Naive thymus-derived CD4-positive, alpha-beta T cell (primary cell): ENCODE results near the gene TAPBPL. TPM values are rescaled to one million over a fixed set of nuclear protein-coding genes. Genes with fewer than 3 reads are reported as not detected.
"Not testable (repeated sequence)": the region's sequence is repeated elsewhere in the genome, so short reads cannot be mapped to it uniquely, and the experiment has no call there.

Source experiments
- ATAC-seq: fragments of 150-1000 bp; cut with Tn5 transposase; 2 replicates; pipeline ENCODE4 v1.10.0; 2021; ENCODE audit warnings: mild to moderate bottlenecking, moderate library complexity
- CTCF ChIA-PET: fragments of 350-600 bp; sonication (Branson Sonifier 250); formaldehyde crosslinking; loops from one replicate; lab custom pipeline; 2021; ENCODE audit warnings: antibody characterized with exemption; lab: Charles Lee
- POLR2A ChIA-PET: fragments of 350-600 bp; sonication (Branson Sonifier 250); formaldehyde crosslinking; loops from one replicate; lab custom pipeline; 2021; ENCODE audit warnings: antibody characterized with exemption, inconsistent platforms; lab: Charles Lee
- DNase-seq, 9 donors: peaks; one replicate each; pipeline versions ENCODE4 v3.0.0 to v3.0.0-alpha.2; 2020 to 2022; ENCODE audit warnings: mixed read lengths in 1 of 9
- H3K27ac ChIP-seq: one replicate; pipeline ENCODE4 v1.7.0; 2013; ENCODE audit warnings: mild to moderate bottlenecking, low read depth, low read length, moderate library complexity
- H3K27me3 ChIP-seq, 2 donors: one replicate each; pipeline ENCODE4 v1.7.0; 2013; ENCODE audit warnings: low read length in 2 of 2, mild to moderate bottlenecking in 2 of 2, moderate library complexity in 2 of 2; ENCODE audit not compliant: control insufficient read depth in 2 of 2, insufficient read depth in 2 of 2
- H3K36me3 ChIP-seq, 3 experiments: 1 replicate in 2 of 3; 2 replicates in 1 of 3; pipeline ENCODE4 v1.7.0; 2013; ENCODE audit warnings: low read length in 3 of 3, mild to moderate bottlenecking in 3 of 3, moderate library complexity in 1 of 3; ENCODE audit not compliant: insufficient read depth in 3 of 3, control insufficient read depth in 2 of 3
- H3K4me1 ChIP-seq, 2 donors: one replicate each; pipeline ENCODE4 v1.7.0; 2013; ENCODE audit warnings: low read length in 2 of 2, mild to moderate bottlenecking in 2 of 2, moderate library complexity in 1 of 2; ENCODE audit not compliant: control insufficient read depth in 2 of 2, insufficient read depth in 2 of 2
- H3K4me3 ChIP-seq: 2 replicates; pipeline ENCODE4 v1.7.0; 2013; ENCODE audit warnings: mild to moderate bottlenecking, low read length
- H3K9me3 ChIP-seq, 3 experiments: 1 replicate in 2 of 3; 2 replicates in 1 of 3; pipeline ENCODE4 v1.7.0; 2013; ENCODE audit warnings: low read length in 3 of 3; ENCODE audit not compliant: control insufficient read depth in 2 of 3
- H3K27ac Mint-ChIP-seq, 9 donors: one replicate each; pipeline ENCODE4 v1.8.0; 2020 to 2022; ENCODE audit warnings: mixed read lengths in 9 of 9, mild to moderate bottlenecking in 8 of 9, moderate library complexity in 5 of 9, inconsistent platforms in 2 of 9
- H3K27me3 Mint-ChIP-seq, 5 donors: one replicate each; pipeline ENCODE4 v1.8.0; 2021 to 2022; ENCODE audit warnings: mixed read lengths in 5 of 5, mild to moderate bottlenecking in 1 of 5
- H3K36me3 Mint-ChIP-seq, 5 donors: one replicate each; pipeline ENCODE4 v1.8.0; 2020 to 2022; ENCODE audit warnings: mixed read lengths in 5 of 5, mild to moderate bottlenecking in 3 of 5, inconsistent platforms in 1 of 5
- H3K4me1 Mint-ChIP-seq, 7 donors: one replicate each; pipeline ENCODE4 v1.8.0; 2020 to 2022; ENCODE audit warnings: mixed read lengths in 7 of 7, mild to moderate bottlenecking in 3 of 7, inconsistent platforms in 1 of 7
- H3K4me3 Mint-ChIP-seq, 10 donors: one replicate each; pipeline ENCODE4 v1.8.0; 2020 to 2022; ENCODE audit warnings: mild to moderate bottlenecking in 10 of 10, mixed read lengths in 10 of 10, moderate library complexity in 6 of 10, inconsistent platforms in 2 of 10
- H3K9me3 Mint-ChIP-seq, 11 donors: one replicate each; pipeline ENCODE4 v1.8.0; 2020 to 2022; ENCODE audit warnings: mixed read lengths in 11 of 11, mild to moderate bottlenecking in 4 of 11, inconsistent platforms in 1 of 11, moderate library complexity in 1 of 11
- intact Hi-C, 2 donors: fragments of 100-400 bp; cut with micrococcal nuclease; formaldehyde crosslinking; loops; one replicate each; pipeline ENCODE4 v1.15.1; 2023
- polyA plus RNA-seq, 2 donors: library from polyadenylated mRNA; unstranded; fragments of 300-500 nt; fragmentation: Illumina TruSeq; gene quantifications; one replicate each; pipeline ENCODE4 v1.2.3, GENCODE V29; 2021
- total RNA-seq, 6 experiments: library from RNA in 5 of 6; stranded (reverse) in 5 of 6; gene quantifications; 1 replicate in 5 of 6; 2 replicates in 1 of 6; pipeline ENCODE4 v1.2.3 and lab custom pipeline; 2021 to 2026

The TAPBPL gene
- total and polyA plus RNA-seq, 7 experiments from 2014 or later, result 23.0 to 104 (median 52.9) TPM

- ATAC-seq (no peak), DNase-seq (no peak)
- no peaks in the 10 kb centered on the region for H3K27me3 Mint-ChIP-seq
- ChIA-PET POLR2A (interaction anchor here (0.7 to 2.5 kb wide), 10 partner anchors 13 to 127 kb away, joined by 3 to 16 read pairs (median 4); partner anchors contain the start of genes GAPDH, TAPBPL and VAMP1), CTCF (interaction anchor here (0.7 to 1.6 kb wide), 5 partner anchors 17 to 445 kb away, joined by 3 to 5 read pairs (median 4); no protein-coding TSS in a partner anchor)
- peaks cover 18 to 47% (median 37%) of the 10 kb centered on the region in 7 donors for H3K4me1 Mint-ChIP-seq
- H3K27ac Mint-ChIP-seq, result peak overlapping the region; percentile 86 to 97 (median 94)
- peak overlapping the region; percentile 56 for H3K27ac ChIP-seq
- no peaks in the 10 kb centered on the region for H3K27me3 ChIP-seq
- H3K36me3 Mint-ChIP-seq, result peaks cover 0 to 31% (median 8%) of the 10 kb centered on the region in 5 donors
- H3K9me3 Mint-ChIP-seq, result peaks cover 0 to 3% (median 0%) of the 10 kb centered on the region in 11 donors
- peaks cover 22 to 24% of the 10 kb centered on the region in 2 donors for H3K4me1 ChIP-seq
- H3K4me3 Mint-ChIP-seq, result peak overlapping the region; percentile 86 to 98 (median 96)
- H3K36me3 ChIP-seq, result peaks cover 4 to 19% (median 5%) of the 10 kb centered on the region in 3 experiments
- peak overlapping the region; percentile 98 for H3K4me3 ChIP-seq
- intact Hi-C loops, result loop anchor here (1.0 to 5.0 kb wide), 8 partner anchors 40 to 1533 kb away; partner anchors contain the start of genes GAPDH (in 1 of the 2), MLF2 (in 1 of the 2), PTPN6 (in 1 of the 2) and SPSB2 (in 1 of the 2)
- no peaks in the 10 kb centered on the region for H3K9me3 ChIP-seq
These were observed 42.5 kb downstream of the TAPBPL start for GRCh38 chr12:6494258-6494743.

GRCh38 chr12:6494968-6495367 is 43.1 kb downstream of the TAPBPL start:
- peaks cover 4 to 24% (median 5%) of the 10 kb centered on the region in 3 experiments for H3K36me3 ChIP-seq
- no peaks in the 10 kb centered on the region for H3K9me3 ChIP-seq
- Mint-ChIP-seq H3K27me3 (no peaks in the 10 kb centered on the region), H3K4me1 (peaks cover 18 to 47% (median 37%) of the 10 kb centered on the region in 7 donors), H3K27ac (peak overlapping the region; percentile 86 to 97 (median 94)), H3K36me3 (peaks cover 0 to 31% (median 8%) of the 10 kb centered on the region in 5 donors), H3K4me3 (peak overlapping the region; percentile 86 to 98 (median 96)), H3K9me3 (peaks cover 0 to 3% (median 0%) of the 10 kb centered on the region in 11 donors)
- ChIA-PET CTCF (interaction anchor here (0.7 to 1.6 kb wide), 5 partner anchors 16 to 444 kb away, joined by 3 to 5 read pairs (median 4); no protein-coding TSS in a partner anchor), POLR2A (interaction anchor here (0.6 to 2.5 kb wide), 11 partner anchors 13 to 128 kb away, joined by 3 to 16 read pairs (median 4); partner anchors contain the start of genes GAPDH, TAPBPL and VAMP1)
- peak overlapping the region; percentile 56 for H3K27ac ChIP-seq
- ATAC-seq, result no peak
- H3K4me3 ChIP-seq, result peak overlapping the region; percentile 98
- H3K27me3 ChIP-seq, result no peaks in the 10 kb centered on the region
- no peak for DNase-seq
- peaks cover 22 to 24% of the 10 kb centered on the region in 2 donors for H3K4me1 ChIP-seq
- intact Hi-C loops, result loop anchor here (1.0 to 5.0 kb wide), 9 partner anchors 22 to 1532 kb away; partner anchors contain the start of genes GAPDH (in 1 of the 2), MLF2 (in 1 of the 2), PTPN6 (in 1 of the 2) and SPSB2 (in 1 of the 2)

- H3K9me3 ChIP-seq, H3K27me3 ChIP-seq, intact Hi-C loops, H3K27ac ChIP-seq, H3K27me3 Mint-ChIP-seq, H3K4me3 ChIP-seq, DNase-seq, ATAC-seq, H3K9me3 Mint-ChIP-seq: not testable (repeated sequence)
- Histone ChIP-seq H3K36me3 (peaks cover 4 to 18% (median 5%) of the 10 kb centered on the region in 3 experiments), H3K4me1 (peaks cover 19 to 21% of the 10 kb centered on the region in 2 donors)
- ChIA-PET CTCF (interaction anchor here (0.6 to 1.0 kb wide), 3 partner anchors 8 to 1313 kb away, joined by 3 to 6 read pairs (median 4); no protein-coding TSS in a partner anchor), POLR2A (interaction anchor here (0.6 to 1.6 kb wide), 3 partner anchors 26 to 76 kb away, joined by 3 to 5 read pairs (median 3); partner anchors contain the start of genes CD27 and VAMP1)
- Mint-ChIP-seq H3K36me3 (peaks cover 0 to 21% (median 5%) of the 10 kb centered on the region in 5 donors), H3K27ac (peak overlapping the region in 8 of 9 donors; percentile 41 to 93 (median 67)), H3K4me3 (peak overlapping the region in 2 of 10 donors; percentile 66), H3K4me1 (peaks cover 12 to 40% (median 31%) of the 10 kb centered on the region in 7 donors)
These were observed 45.4 kb downstream of the TAPBPL start for GRCh38 chr12:6497291-6497690.

GRCh38 chr12:6500466-6500865 is 48.6 kb downstream of the TAPBPL start:
- H3K9me3 ChIP-seq, result no peaks in the 10 kb centered on the region
- H3K27me3 ChIP-seq, result no peaks in the 10 kb centered on the region
- no peak overlapping the region for H3K27ac Mint-ChIP-seq
- no peaks in the 10 kb centered on the region for H3K27me3 Mint-ChIP-seq
- DNase-seq (no peak), ATAC-seq (no peak)
- ChIA-PET CTCF (interaction anchor here (1.1 to 1.8 kb wide), 3 partner anchors 35 to 76 kb away, joined by 3 to 9 read pairs (median 3); no protein-coding TSS in a partner anchor), POLR2A (interaction anchor here (0.6 to 1.1 kb wide), 3 partner anchors 9 to 324 kb away, joined by 3 to 5 read pairs (median 3); no protein-coding TSS in a partner anchor)
- no peak overlapping the region for H3K4me3 ChIP-seq
- no peak overlapping the region for H3K27ac ChIP-seq
- peaks cover 4 to 18% (median 5%) of the 10 kb centered on the region in 3 experiments for H3K36me3 ChIP-seq
- intact Hi-C loops, result loop anchor here in 1 of 2 donors (2.0 kb wide), 1 partner anchor 14 kb away; no protein-coding TSS in a partner anchor
- no peak overlapping the region for H3K4me3 Mint-ChIP-seq
- H3K4me1 Mint-ChIP-seq, result peaks cover under 1 to 21% (median 14%) of the 10 kb centered on the region in 7 donors
- peaks cover 0 to 16% (median 4%) of the 10 kb centered on the region in 5 donors for H3K36me3 Mint-ChIP-seq
- H3K9me3 Mint-ChIP-seq, result no peaks in the 10 kb centered on the region
- H3K4me1 ChIP-seq, result peaks cover 5% of the 10 kb centered on the region in 2 donors

GRCh38 chr12:6507102-6507998 is 55.5 kb downstream of the TAPBPL start:
- Mint-ChIP-seq H3K36me3 (peaks cover 8 to 33% (median 26%) of the 10 kb centered on the region in 5 donors), H3K27ac (peak overlapping the region in 1 of 9 donors; percentile 52), H3K4me1 (peaks cover 0 to 21% (median 6%) of the 10 kb centered on the region in 7 donors), H3K27me3 (no peaks in the 10 kb centered on the region), H3K4me3 (no peak overlapping the region), H3K9me3 (no peaks in the 10 kb centered on the region)
- Histone ChIP-seq H3K4me1 (no peaks in the 10 kb centered on the region), H3K4me3 (no peak overlapping the region), H3K27ac (no peak overlapping the region), H3K36me3 (peaks cover 5 to 27% (median 7%) of the 10 kb centered on the region in 3 experiments), H3K9me3 (no peaks in the 10 kb centered on the region), H3K27me3 (no peaks in the 10 kb centered on the region)
- intact Hi-C loops, result no loop called here
- DNase-seq (no peak), ATAC-seq (no peak)
- ChIA-PET POLR2A (interaction anchor here (0.6 to 1.5 kb wide), 2 partner anchors 12 to 48 kb away, joined by 3 to 7 read pairs; no protein-coding TSS in a partner anchor), CTCF (interaction anchor here (0.7 kb wide), 2 partner anchors 46 to 66 kb away, joined by 3 to 4 read pairs; no protein-coding TSS in a partner anchor)
